Skeletal muscle tissue (tissue), 4 donors: ENCODE measurements around the gene HSDL1. TPM values are rescaled to one million over a fixed set of nuclear protein-coding genes. Genes with fewer than 3 reads are reported as not detected.

Experiments
- H3K27ac ChIP-seq: one replicate; pipeline ENCODE4 v1.7.0; 2013; ENCODE audit warnings: mild to moderate bottlenecking, low read depth, low read length, inconsistent platforms
- H3K27me3 ChIP-seq, 3 donors: one replicate each; pipeline ENCODE4 v1.7.0; 2013; ENCODE audit warnings: low read length in 3 of 3; ENCODE audit not compliant: control insufficient read depth in 3 of 3, insufficient read depth in 3 of 3
- H3K36me3 ChIP-seq, 3 donors: one replicate each; pipeline ENCODE4 v1.7.0; 2013; ENCODE audit warnings: low read length in 3 of 3; ENCODE audit not compliant: control insufficient read depth in 3 of 3, insufficient read depth in 3 of 3
- H3K4me1 ChIP-seq, 3 donors: one replicate each; pipeline ENCODE4 v1.7.0; 2013; ENCODE audit warnings: low read length in 3 of 3, mild to moderate bottlenecking in 3 of 3; ENCODE audit not compliant: control insufficient read depth in 3 of 3, insufficient read depth in 3 of 3
- H3K4me3 ChIP-seq, 3 donors: one replicate each; pipeline ENCODE4 v1.7.0; 2013; ENCODE audit warnings: low read length in 3 of 3
- H3K9ac ChIP-seq, 3 donors: one replicate each; pipeline ENCODE4 v1.7.0; 2013; ENCODE audit warnings: low read length in 3 of 3, mild to moderate bottlenecking in 3 of 3, moderate library complexity in 2 of 3, low read depth in 1 of 3
- H3K9me3 ChIP-seq, 3 donors: one replicate each; pipeline ENCODE4 v1.7.0; 2013; ENCODE audit warnings: low read length in 3 of 3; ENCODE audit not compliant: control insufficient read depth in 3 of 3
- total RNA-seq: library from RNA; depleted of rRNA; stranded (reverse); fragments of >200 nt; gene quantifications from one replicate; pipeline ENCODE4 v1.2.3, GENCODE V29; 2014
- donor health status: Osteomylitis.

The HSDL1 gene
- total RNA-seq, 1 donor from 2014 or later, result 17.2 TPM

GRCh38 chr16:84111525-84111924 is 33.5 kb downstream of the HSDL1 start:
- Histone ChIP-seq H3K27ac (no peak overlapping the region), H3K27me3 (no peaks in the 10 kb centered on the region), H3K4me1 (peaks cover 26 to 47% (median 41%) of the 10 kb centered on the region in 3 donors), H3K9me3 (no peaks in the 10 kb centered on the region), H3K9ac (no peak overlapping the region), H3K4me3 (no peak overlapping the region), H3K36me3 (peaks cover 0 to 8% (median 7%) of the 10 kb centered on the region in 3 donors)

- Histone ChIP-seq H3K36me3 (peaks cover 0 to 10% (median 7%) of the 10 kb centered on the region in 3 donors), H3K27me3 (no peaks in the 10 kb centered on the region), H3K27ac (peak overlapping the region; percentile 68), H3K9ac (peak overlapping the region in 1 of 3 donors; percentile 50), H3K9me3 (no peaks in the 10 kb centered on the region), H3K4me3 (no peak overlapping the region), H3K4me1 (peaks cover 22 to 49% (median 45%) of the 10 kb centered on the region in 3 donors)
These were observed 34.5 kb downstream of the HSDL1 start for GRCh38 chr16:84110527-84110926.

GRCh38 chr16:84109598-84110335 is 35.2 kb downstream of the HSDL1 start:
- H3K27ac ChIP-seq, result peak overlapping the region; percentile 68

GRCh38 chr16:84107921-84108320 is 37.1 kb downstream of the HSDL1 start:
- peaks cover 14 to 44% (median 37%) of the 10 kb centered on the region in 3 donors for H3K4me1 ChIP-seq
- H3K27me3 ChIP-seq, result no peaks in the 10 kb centered on the region
- H3K27ac ChIP-seq, result no peak overlapping the region
- peaks cover 0 to 10% (median 9%) of the 10 kb centered on the region in 3 donors for H3K36me3 ChIP-seq
- H3K4me3 ChIP-seq, result no peak overlapping the region
- H3K9ac ChIP-seq, result no peak overlapping the region
- H3K9me3 ChIP-seq, result no peaks in the 10 kb centered on the region

More at GRCh38 chr16:84109598-84110335, 35.2 kb downstream of the HSDL1 start:
- H3K9ac ChIP-seq, result peak overlapping the region in 2 of 3 donors; percentile 17 to 28
- H3K4me1 ChIP-seq, result peaks cover 17 to 42% (median 41%) of the 10 kb centered on the region in 3 donors
- H3K27me3 ChIP-seq, result no peaks in the 10 kb centered on the region
- H3K4me3 ChIP-seq, result no peak overlapping the region
- H3K36me3 ChIP-seq, result peaks cover 0 to 10% (median 9%) of the 10 kb centered on the region in 3 donors
- no peaks in the 10 kb centered on the region for H3K9me3 ChIP-seq

DNA sequence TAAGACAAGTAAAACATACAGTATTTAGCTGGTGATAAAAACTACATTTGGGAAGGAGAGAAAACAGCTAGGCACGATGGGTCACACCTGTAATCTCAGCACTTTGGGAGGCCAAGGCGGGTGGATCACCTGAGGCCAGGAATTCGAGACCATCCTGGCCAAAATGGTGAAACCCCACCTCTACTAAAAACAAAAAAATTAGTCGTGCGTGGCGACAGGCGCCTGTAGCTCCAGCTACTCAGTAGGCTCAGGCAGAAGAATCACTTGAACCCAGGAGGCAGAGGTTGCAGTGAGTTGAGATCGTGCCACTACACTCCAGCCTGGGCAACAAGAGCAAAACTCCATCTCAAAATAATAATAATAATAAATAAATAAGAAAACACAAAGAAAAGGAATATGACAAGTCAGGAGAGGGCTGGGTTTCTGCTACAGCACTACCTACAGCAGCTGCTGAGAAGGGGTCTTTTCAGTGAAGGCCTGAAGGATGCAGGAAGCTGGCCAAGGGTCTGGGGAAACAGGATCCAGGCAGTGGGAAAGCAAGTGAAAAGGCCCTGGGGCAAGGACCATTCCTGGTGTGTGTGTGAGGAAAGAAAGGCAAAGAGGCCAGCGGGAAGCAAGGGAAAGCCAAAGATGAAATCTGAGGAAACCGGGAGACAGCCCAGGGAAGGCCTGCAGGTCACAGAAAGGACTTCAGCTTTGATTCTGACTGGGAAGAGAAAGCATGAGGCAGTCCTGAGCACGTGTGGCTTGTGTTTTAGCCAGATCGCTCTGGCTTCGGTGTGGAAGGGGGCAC is 38.8 kb downstream of the HSDL1 start:
- H3K4me3 ChIP-seq, result peak overlapping the region in 1 of 3 donors; percentile 13
- H3K27ac ChIP-seq, result no peak overlapping the region
- H3K4me1 ChIP-seq, result peaks cover 14 to 44% (median 37%) of the 10 kb centered on the region in 3 donors
- peaks cover 0 to 12% (median 10%) of the 10 kb centered on the region in 3 donors for H3K36me3 ChIP-seq
- H3K9ac ChIP-seq, result peak overlapping the region in 1 of 3 donors; percentile 54
- no peaks in the 10 kb centered on the region for H3K27me3 ChIP-seq
- H3K9me3 ChIP-seq, result no peaks in the 10 kb centered on the region

GRCh38 chr16:84105301-84105815 is 39.6 kb downstream of the HSDL1 start:
- Histone ChIP-seq H3K9ac (peak overlapping the region in 1 of 3 donors; percentile 25), H3K9me3 (no peaks in the 10 kb centered on the region), H3K36me3 (peaks cover 0 to 7% (median 6%) of the 10 kb centered on the region in 3 donors), H3K4me1 (peaks cover 11 to 37% (median 30%) of the 10 kb centered on the region in 3 donors), H3K27ac (no peak overlapping the region), H3K27me3 (no peaks in the 10 kb centered on the region), H3K4me3 (no peak overlapping the region)

DNA sequence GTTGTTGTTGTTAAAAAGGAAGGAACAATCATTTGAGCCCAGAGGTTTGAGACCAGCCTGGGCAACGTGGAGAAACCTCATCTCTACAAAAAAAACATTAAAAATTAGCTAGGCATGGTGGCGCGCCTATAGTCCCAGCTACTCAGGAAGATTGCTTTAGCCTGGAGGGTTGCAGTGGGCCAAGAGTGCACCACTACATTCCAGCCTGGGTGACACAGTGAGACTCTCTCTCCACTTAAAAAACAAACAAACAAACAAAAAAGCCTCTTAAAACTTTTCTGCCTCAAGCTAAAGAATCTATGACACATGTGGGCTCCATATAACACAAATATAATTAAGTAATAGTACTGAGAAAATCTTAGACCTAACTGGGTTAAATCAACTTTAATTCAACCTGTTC is 40.7 kb downstream of the HSDL1 start:
- no peak overlapping the region for H3K4me3 ChIP-seq
- H3K27ac ChIP-seq, result no peak overlapping the region
- peaks cover 4 to 27% (median 21%) of the 10 kb centered on the region in 3 donors for H3K4me1 ChIP-seq
- H3K9ac ChIP-seq, result no peak overlapping the region
- no peaks in the 10 kb centered on the region for H3K9me3 ChIP-seq
- H3K36me3 ChIP-seq, result peaks cover 0 to 9% (median 7%) of the 10 kb centered on the region in 3 donors
- no peaks in the 10 kb centered on the region for H3K27me3 ChIP-seq

DNA sequence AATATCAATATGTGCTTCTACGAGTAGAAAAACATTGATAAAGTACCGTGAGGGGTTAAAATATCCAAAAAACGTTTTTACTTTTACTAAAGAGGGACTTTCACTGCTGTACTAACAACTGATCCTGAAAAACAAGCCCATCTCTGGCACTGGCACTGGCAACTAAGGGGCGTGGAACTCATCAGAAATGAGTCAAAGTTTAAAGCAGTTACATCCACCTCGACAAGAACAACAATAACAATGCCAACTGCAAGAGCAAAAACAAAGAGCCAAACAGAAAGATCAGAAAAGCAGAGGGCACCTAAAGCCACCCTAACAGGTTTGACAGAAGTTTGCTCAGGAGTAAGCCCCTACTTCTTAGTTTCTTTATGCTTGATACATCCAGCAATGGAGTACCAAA is 41.3 kb downstream of the HSDL1 start:
- peaks cover 0 to 22% (median 15%) of the 10 kb centered on the region in 3 donors for H3K4me1 ChIP-seq
- H3K4me3 ChIP-seq, result no peak overlapping the region
- peaks cover 4 to 9% (median 8%) of the 10 kb centered on the region in 3 donors for H3K36me3 ChIP-seq
- no peak overlapping the region for H3K27ac ChIP-seq
- H3K9me3 ChIP-seq, result no peaks in the 10 kb centered on the region
- H3K27me3 ChIP-seq, result no peaks in the 10 kb centered on the region
- H3K9ac ChIP-seq, result no peak overlapping the region

- Histone ChIP-seq H3K4me3 (no peak overlapping the region), H3K9ac (no peak overlapping the region), H3K27ac (no peak overlapping the region), H3K27me3 (no peaks in the 10 kb centered on the region), H3K36me3 (peaks cover 23 to 40% (median 32%) of the 10 kb centered on the region in 3 donors), H3K4me1 (peaks cover 0 to 2% (median 0%) of the 10 kb centered on the region in 3 donors), H3K9me3 (no peaks in the 10 kb centered on the region)
These were observed 46.0 kb downstream of the HSDL1 start for GRCh38 chr16:84098939-84099338.
